Neural cell (in vitro differentiated cells): ENCODE results near the gene ITGB6. TPM values are rescaled to one million over a fixed set of nuclear protein-coding genes. Genes with fewer than 3 reads are reported as not detected.

Source experiments
- H2AFZ ChIP-seq: fragments of 200-600, 300-800 bp; sonication (generic), shearing (Covaris generic); 2 replicates; pipeline ENCODE4 v1.6.0; 2014; ENCODE audit warnings: low read depth, mild to moderate bottlenecking, antibody characterized with exemption, low read length, moderate library complexity
- H3F3A ChIP-seq: fragments of 200-600 bp; shearing (Covaris generic); 2 replicates; pipeline ENCODE4 v1.6.1; 2016; ENCODE audit warnings: mild to moderate bottlenecking, moderate library complexity, mixed read lengths, antibody characterized with exemption, low read length; ENCODE audit not compliant: insufficient read depth, poor library complexity, severe bottlenecking
- H3K27ac ChIP-seq: fragments of 200-600, 300-800 bp; sonication (generic), shearing (Covaris generic); 2 replicates; pipeline ENCODE4 v1.5.1; 2014; ENCODE audit warnings: mild to moderate bottlenecking, low read length, moderate library complexity
- H3K27me3 ChIP-seq: fragments of 300-800, 200-600 bp; sonication (generic), shearing (Covaris generic); 2 replicates; pipeline ENCODE4 v1.6.0; 2014; ENCODE audit warnings: mild to moderate bottlenecking, low read depth, low read length, moderate library complexity; ENCODE audit not compliant: insufficient read depth
- H3K36me3 ChIP-seq: fragments of 300-800, 200-600 bp; sonication (generic), shearing (Covaris generic); 2 replicates; pipeline ENCODE4 v1.5.1; 2014; ENCODE audit warnings: mild to moderate bottlenecking, antibody characterized with exemption, low read length, moderate library complexity; ENCODE audit not compliant: insufficient read depth
- H3K4me2 ChIP-seq: fragments of 300-800, 200-600 bp; sonication (generic), shearing (Covaris generic); 2 replicates; pipeline ENCODE4 v1.6.0; 2014; ENCODE audit warnings: mild to moderate bottlenecking, low read length
- H3K4me3 ChIP-seq: fragments of 300-800, 200-600 bp; sonication (generic), shearing (Covaris generic); 2 replicates; pipeline ENCODE4 v1.5.1; 2014; ENCODE audit warnings: mild to moderate bottlenecking, low read length, moderate library complexity
- H3K79me2 ChIP-seq: fragments of 200-600 bp; shearing (Covaris generic); replicated peaks from 2 replicates; pipeline ENCODE4 v1.6.0; 2014; ENCODE audit warnings: mild to moderate bottlenecking, low read length, moderate library complexity; ENCODE audit not compliant: insufficient read depth
- H3K9ac ChIP-seq: fragments of 300-800, 200-600 bp; sonication (generic), shearing (Covaris generic); 2 replicates; pipeline ENCODE4 v1.6.1; 2016; ENCODE audit warnings: mild to moderate bottlenecking, low read length, mixed read lengths
- H3K9me2 ChIP-seq: fragments of 200-600 bp; shearing (Covaris generic); 2 replicates; pipeline ENCODE4 v1.6.1; 2016; ENCODE audit warnings: mild to moderate bottlenecking, low read length, mixed read lengths; ENCODE audit not compliant: insufficient read depth
- H3K9me3 ChIP-seq: fragments of 200-600, 300-800 bp; sonication (generic), shearing (Covaris generic); 2 replicates; pipeline ENCODE4 v1.6.1; 2016; ENCODE audit warnings: mild to moderate bottlenecking, mixed run types, low read length, moderate library complexity, mixed read lengths
- H4K20me1 ChIP-seq: fragments of 200-600 bp; shearing (Covaris generic); 2 replicates; pipeline ENCODE4 v1.6.1; 2016; ENCODE audit warnings: mild to moderate bottlenecking, mixed run types; ENCODE audit not compliant: insufficient read depth
- EP300 ChIP-seq: fragments of 450-650 bp; conservative IDR thresholded peaks from 2 replicates; pipeline ENCODE4 v1.6.1; 2014; ENCODE audit warnings: antibody characterized with exemption, mild to moderate bottlenecking, moderate library complexity; ENCODE audit not compliant: poor library complexity, severe bottlenecking
- EZH2 ChIP-seq: fragments of 200-600, 300-800 bp; shearing (Covaris generic), sonication (generic); IDR thresholded peaks from 2 replicates; pipeline ENCODE4 v1.6.1; 2014; ENCODE audit warnings: antibody characterized with exemption, low read length, borderline replicate concordance, mild to moderate bottlenecking; ENCODE audit not compliant: insufficient read depth, poor library complexity, severe bottlenecking
- MXI1 ChIP-seq: fragments of 450-650 bp; conservative IDR thresholded peaks from 2 replicates; pipeline ENCODE4 v1.6.1; 2014; ENCODE audit warnings: antibody characterized with exemption, mild to moderate bottlenecking; ENCODE audit not compliant: poor library complexity, severe bottlenecking
- POLR2AphosphoS5 ChIP-seq: IDR thresholded peaks from 2 replicates; pipeline ENCODE4 v1.6.1; 2012
- RAD21 ChIP-seq: fragments of 450-650 bp; conservative IDR thresholded peaks from 2 replicates; pipeline ENCODE4 v1.6.1; 2014; ENCODE audit warnings: antibody characterized with exemption, mild to moderate bottlenecking, moderate library complexity
- SMC3 ChIP-seq: fragments of 450-650 bp; conservative IDR thresholded peaks from 2 replicates; pipeline ENCODE4 v1.6.1; 2014; ENCODE audit warnings: antibody characterized with exemption, mild to moderate bottlenecking, moderate library complexity; ENCODE audit not compliant: poor library complexity
- TAF1 ChIP-seq: IDR thresholded peaks from 2 replicates; pipeline ENCODE4 v1.6.1; 2012; ENCODE audit warnings: low read depth
- polyA plus RNA-seq: library from polyadenylated mRNA; depleted of rRNA; stranded (reverse); fragments of >200 nt; gene quantifications from 2 replicates; pipeline ENCODE4 v1.2.3, GENCODE V29; 2014
- TF ChIP-seq, protein P1 (sequence below): IDR thresholded peaks from 2 replicates; pipeline ENCODE4 v1.6.1; 2012; ENCODE audit warnings: borderline replicate concordance
- TF ChIP-seq, protein P2 (sequence below): fragments of 450-650 bp; IDR thresholded peaks from 2 replicates; pipeline ENCODE4 v1.5.1; 2014; ENCODE audit warnings: antibody characterized with exemption, mild to moderate bottlenecking, moderate library complexity; ENCODE audit not compliant: poor library complexity, severe bottlenecking

Gene ITGB6
- polyA plus RNA-seq, 1 donor from 2014 or later, result 8.3 TPM

- no peaks in the 10 kb centered on the region for H4K20me1 ChIP-seq
- H3K27ac ChIP-seq, result no peak overlapping the region
- no peaks in the 10 kb centered on the region for H3F3A ChIP-seq
- no peak overlapping the region for H3K4me3 ChIP-seq
- H3K4me2 ChIP-seq, result no peak overlapping the region
- H3K27me3 ChIP-seq, result no peaks in the 10 kb centered on the region
- no peaks in the 10 kb centered on the region for H3K9me2 ChIP-seq
- H3K9me3 ChIP-seq, result no peaks in the 10 kb centered on the region
- TF ChIP-seq, protein P1, sequence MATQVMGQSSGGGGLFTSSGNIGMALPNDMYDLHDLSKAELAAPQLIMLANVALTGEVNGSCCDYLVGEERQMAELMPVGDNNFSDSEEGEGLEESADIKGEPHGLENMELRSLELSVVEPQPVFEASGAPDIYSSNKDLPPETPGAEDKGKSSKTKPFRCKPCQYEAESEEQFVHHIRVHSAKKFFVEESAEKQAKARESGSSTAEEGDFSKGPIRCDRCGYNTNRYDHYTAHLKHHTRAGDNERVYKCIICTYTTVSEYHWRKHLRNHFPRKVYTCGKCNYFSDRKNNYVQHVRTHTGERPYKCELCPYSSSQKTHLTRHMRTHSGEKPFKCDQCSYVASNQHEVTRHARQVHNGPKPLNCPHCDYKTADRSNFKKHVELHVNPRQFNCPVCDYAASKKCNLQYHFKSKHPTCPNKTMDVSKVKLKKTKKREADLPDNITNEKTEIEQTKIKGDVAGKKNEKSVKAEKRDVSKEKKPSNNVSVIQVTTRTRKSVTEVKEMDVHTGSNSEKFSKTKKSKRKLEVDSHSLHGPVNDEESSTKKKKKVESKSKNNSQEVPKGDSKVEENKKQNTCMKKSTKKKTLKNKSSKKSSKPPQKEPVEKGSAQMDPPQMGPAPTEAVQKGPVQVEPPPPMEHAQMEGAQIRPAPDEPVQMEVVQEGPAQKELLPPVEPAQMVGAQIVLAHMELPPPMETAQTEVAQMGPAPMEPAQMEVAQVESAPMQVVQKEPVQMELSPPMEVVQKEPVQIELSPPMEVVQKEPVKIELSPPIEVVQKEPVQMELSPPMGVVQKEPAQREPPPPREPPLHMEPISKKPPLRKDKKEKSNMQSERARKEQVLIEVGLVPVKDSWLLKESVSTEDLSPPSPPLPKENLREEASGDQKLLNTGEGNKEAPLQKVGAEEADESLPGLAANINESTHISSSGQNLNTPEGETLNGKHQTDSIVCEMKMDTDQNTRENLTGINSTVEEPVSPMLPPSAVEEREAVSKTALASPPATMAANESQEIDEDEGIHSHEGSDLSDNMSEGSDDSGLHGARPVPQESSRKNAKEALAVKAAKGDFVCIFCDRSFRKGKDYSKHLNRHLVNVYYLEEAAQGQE, result no peak
- no peak for TF ChIP-seq RAD21
- TF ChIP-seq TAF1, result no peak
- no peak for TF ChIP-seq EP300
- no peak for TF ChIP-seq MXI1
- no peak for TF ChIP-seq POLR2AphosphoS5
- TF ChIP-seq EZH2, result no peak
- no peak for TF ChIP-seq SMC3
- TF ChIP-seq, protein P2, sequence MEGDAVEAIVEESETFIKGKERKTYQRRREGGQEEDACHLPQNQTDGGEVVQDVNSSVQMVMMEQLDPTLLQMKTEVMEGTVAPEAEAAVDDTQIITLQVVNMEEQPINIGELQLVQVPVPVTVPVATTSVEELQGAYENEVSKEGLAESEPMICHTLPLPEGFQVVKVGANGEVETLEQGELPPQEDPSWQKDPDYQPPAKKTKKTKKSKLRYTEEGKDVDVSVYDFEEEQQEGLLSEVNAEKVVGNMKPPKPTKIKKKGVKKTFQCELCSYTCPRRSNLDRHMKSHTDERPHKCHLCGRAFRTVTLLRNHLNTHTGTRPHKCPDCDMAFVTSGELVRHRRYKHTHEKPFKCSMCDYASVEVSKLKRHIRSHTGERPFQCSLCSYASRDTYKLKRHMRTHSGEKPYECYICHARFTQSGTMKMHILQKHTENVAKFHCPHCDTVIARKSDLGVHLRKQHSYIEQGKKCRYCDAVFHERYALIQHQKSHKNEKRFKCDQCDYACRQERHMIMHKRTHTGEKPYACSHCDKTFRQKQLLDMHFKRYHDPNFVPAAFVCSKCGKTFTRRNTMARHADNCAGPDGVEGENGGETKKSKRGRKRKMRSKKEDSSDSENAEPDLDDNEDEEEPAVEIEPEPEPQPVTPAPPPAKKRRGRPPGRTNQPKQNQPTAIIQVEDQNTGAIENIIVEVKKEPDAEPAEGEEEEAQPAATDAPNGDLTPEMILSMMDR, result no peak
- no peak overlapping the region for H2AFZ ChIP-seq
- no peaks in the 10 kb centered on the region for H3K36me3 ChIP-seq
- H3K79me2 ChIP-seq, result no peaks in the 10 kb centered on the region
- no peak overlapping the region for H3K9ac ChIP-seq
Observed at GRCh38 chr2:160232905-160233475, 32.9 kb upstream of the ITGB6 start.

DNA sequence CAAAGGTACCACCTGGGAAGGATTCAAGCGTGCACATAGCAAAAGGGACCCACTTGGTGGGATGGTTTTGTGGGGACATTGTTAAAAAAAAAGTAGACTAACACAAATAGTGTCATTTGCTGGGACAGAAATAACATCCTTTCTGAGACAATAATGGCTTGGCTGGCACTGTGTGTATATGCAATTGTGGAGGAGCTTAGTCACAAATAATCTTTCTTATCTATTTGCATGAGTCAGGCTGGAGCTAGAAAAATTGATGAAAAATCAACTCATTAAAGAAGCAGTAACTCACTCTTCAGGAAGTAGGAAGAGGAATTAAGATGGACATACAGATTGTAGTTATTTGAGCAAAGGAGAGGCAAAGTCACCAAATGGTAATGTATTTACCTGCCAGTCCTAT is 29.5 kb upstream of the ITGB6 start:
- TF ChIP-seq RAD21 (no peak), SMC3 (no peak), EP300 (no peak), MXI1 (no peak), TAF1 (no peak), POLR2AphosphoS5 (no peak), EZH2 (no peak)
- TF ChIP-seq, protein P1, result no peak
- TF ChIP-seq, protein P2, result no peak
- no peak overlapping the region for H2AFZ ChIP-seq
- H3K27me3 ChIP-seq, result no peaks in the 10 kb centered on the region
- H3K9me3 ChIP-seq, result no peaks in the 10 kb centered on the region
- H3K4me2 ChIP-seq, result no peak overlapping the region
- H3K79me2 ChIP-seq, result no peaks in the 10 kb centered on the region
- no peaks in the 10 kb centered on the region for H4K20me1 ChIP-seq
- no peak overlapping the region for H3K9ac ChIP-seq
- H3K4me3 ChIP-seq, result no peak overlapping the region
- H3K9me2 ChIP-seq, result no peaks in the 10 kb centered on the region
- H3K27ac ChIP-seq, result no peak overlapping the region
- H3K36me3 ChIP-seq, result no peaks in the 10 kb centered on the region
- no peaks in the 10 kb centered on the region for H3F3A ChIP-seq
